Measurements from ENCODE around the gene MEI1. TPM values are rescaled to one million over a fixed set of nuclear protein-coding genes. Genes with fewer than 3 reads are reported as not detected.

MEI1 gene
- total and polyA plus RNA-seq, 2 donors (not counting 1 experiment from before 2014, with no cell fraction given): 50.1 to 64.8 TPM

GRCh38 chr22:41813726-41814410 lies 114.6 kb downstream of the MEI1 start:
- Mint-ChIP-seq H3K4me3 (no peak overlapping the region), H3K9me3 (ENCODE audit: insufficient read depth) (no peaks in the 10 kb centered on the region), H3K27me3 (no peaks in the 10 kb centered on the region), H3K4me1 (no peaks in the 10 kb centered on the region), H3K27ac (no peak overlapping the region)
- Histone ChIP-seq H3K4me1 (ENCODE audit: control insufficient read depth in 2 of 2, insufficient read depth in 2 of 2, low read length in 2 of 2) (no peaks in the 10 kb centered on the region), H3K9me3 (ENCODE audit: control extremely low read depth in 1 of 3, control insufficient read depth in 2 of 3, insufficient read depth in 1 of 3, low read length in 2 of 3) (no peaks in the 10 kb centered on the region), H2AFZ (ENCODE audit: insufficient read depth, low read depth, low read length, poor library complexity, severe bottlenecking) (no peak overlapping the region), H3K4me2 (replicated peaks; ENCODE audit: low read depth, low read length, poor library complexity, severe bottlenecking) (no peak overlapping the region), H3K27ac (ENCODE audit: low read length in 2 of 2) (no peak overlapping the region), H3K9ac (ENCODE audit: low read length) (no peak overlapping the region), H3K27me3 (replicated peaks in 1 of 4; ENCODE audit: control extremely low read depth in 1 of 4, control insufficient read depth in 3 of 4, insufficient read depth in 4 of 4, low read length in 3 of 4) (no peaks in the 10 kb centered on the region), H3K4me3 (ENCODE audit: control extremely low read depth in 1 of 5, extremely low read depth in 1 of 5, insufficient read depth in 1 of 5, low read depth in 2 of 5, low read length in 4 of 5) (no peak overlapping the region), H3K36me3 (replicated peaks in 1 of 2; ENCODE audit: control extremely low read depth in 1 of 2, control insufficient read depth in 1 of 2, extremely low read depth in 1 of 2, insufficient read depth in 2 of 2, low read length in 1 of 2) (peaks cover 0 to 49% of the 10 kb centered on the region in 2 experiments), H3K79me2 (ENCODE audit: control insufficient read depth, insufficient read depth, low read length) (peaks cover 7% of the 10 kb centered on the region), H4K20me1 (ENCODE audit: control insufficient read depth, insufficient read depth, low read length, poor library complexity, severe bottlenecking) (no peaks in the 10 kb centered on the region)
- intact Hi-C loops (cut with micrococcal nuclease): no loop called here
- DNase-seq (no peak), ATAC-seq (ENCODE audit: low read depth) (no peak)
- CTCF ChIA-PET: interaction anchor here (1.2 to 1.5 kb wide), 3 partner anchors 13 to 117 kb away, joined by 3 read pairs; partner anchors contain the start of gene CCDC134
- TF ChIP-seq EZH2 (IDR thresholded peaks at IDR 0.05; ENCODE audit: borderline replicate concordance, insufficient read depth, low read depth, low read length, poor library complexity, severe bottlenecking): no peak
- TF ChIP-seq CTCF (IDR thresholded peaks at IDR 0.05): no peak
- POLR2A ChIA-PET: no interaction called here
- 100% methylated on average over 3 of the region's 9 CpGs for WGBS (ENCODE audit: insufficient coverage)

GRCh38 chr22:41815716-41816115 lies 116.4 kb downstream of the MEI1 start:
- H3K9me3 ChIP-seq (ENCODE audit: control extremely low read depth in 1 of 3, control insufficient read depth in 2 of 3, insufficient read depth in 1 of 3, low read length in 2 of 3): no peaks in the 10 kb centered on the region
- H3K9me3 Mint-ChIP-seq (ENCODE audit: insufficient read depth): no peaks in the 10 kb centered on the region
- TF ChIP-seq CTCF (IDR thresholded peaks at IDR 0.05) (no peak), EZH2 (IDR thresholded peaks at IDR 0.05; ENCODE audit: borderline replicate concordance, insufficient read depth, low read depth, low read length, poor library complexity, severe bottlenecking) (no peak)
- H3K4me1 ChIP-seq (ENCODE audit: control insufficient read depth in 2 of 2, insufficient read depth in 2 of 2, low read length in 2 of 2): no peaks in the 10 kb centered on the region
- intact Hi-C loops (cut with micrococcal nuclease): no loop called here
- peaks cover 0 to 45% of the 10 kb centered on the region in 2 experiments for H3K36me3 ChIP-seq (replicated peaks in 1 of 2; ENCODE audit: control extremely low read depth in 1 of 2, control insufficient read depth in 1 of 2, extremely low read depth in 1 of 2, insufficient read depth in 2 of 2, low read length in 1 of 2)
- no peak overlapping the region for H3K9ac ChIP-seq (ENCODE audit: low read length)
- no peaks in the 10 kb centered on the region for H3K27me3 ChIP-seq (replicated peaks in 1 of 4; ENCODE audit: control extremely low read depth in 1 of 4, control insufficient read depth in 3 of 4, insufficient read depth in 4 of 4, low read length in 3 of 4)
- no peak overlapping the region for H3K4me2 ChIP-seq (replicated peaks; ENCODE audit: low read depth, low read length, poor library complexity, severe bottlenecking)
- H4K20me1 ChIP-seq (ENCODE audit: control insufficient read depth, insufficient read depth, low read length, poor library complexity, severe bottlenecking): no peaks in the 10 kb centered on the region
- no peak overlapping the region for H3K27ac Mint-ChIP-seq
- H3K79me2 ChIP-seq (ENCODE audit: control insufficient read depth, insufficient read depth, low read length): peaks cover 7% of the 10 kb centered on the region
- CTCF ChIA-PET: interaction anchor here (1.2 kb wide), 1 partner anchor 125 kb away, joined by 3 read pairs; no protein-coding TSS in a partner anchor
- no peak overlapping the region for H3K4me3 Mint-ChIP-seq
- H3K4me1 Mint-ChIP-seq: no peaks in the 10 kb centered on the region
- no CpG with 5 or more reads among the region's 3 CpGs for WGBS (ENCODE audit: insufficient coverage)
- H2AFZ ChIP-seq (ENCODE audit: insufficient read depth, low read depth, low read length, poor library complexity, severe bottlenecking): no peak overlapping the region
- no peak overlapping the region for H3K4me3 ChIP-seq (ENCODE audit: control extremely low read depth in 1 of 5, extremely low read depth in 1 of 5, insufficient read depth in 1 of 5, low read depth in 2 of 5, low read length in 4 of 5)
- POLR2A ChIA-PET: interaction anchor here (0.7 kb wide), 1 partner anchor 36 kb away, joined by 4 read pairs; no protein-coding TSS in a partner anchor
- H3K27me3 Mint-ChIP-seq: no peaks in the 10 kb centered on the region
- DNase-seq (no peak), ATAC-seq (ENCODE audit: low read depth) (no peak)
- H3K27ac ChIP-seq (ENCODE audit: low read length in 2 of 2): no peak overlapping the region

All from B cell (primary cell).